ENCODE data around the gene GNGT1.

Gene GNGT1

DNA sequence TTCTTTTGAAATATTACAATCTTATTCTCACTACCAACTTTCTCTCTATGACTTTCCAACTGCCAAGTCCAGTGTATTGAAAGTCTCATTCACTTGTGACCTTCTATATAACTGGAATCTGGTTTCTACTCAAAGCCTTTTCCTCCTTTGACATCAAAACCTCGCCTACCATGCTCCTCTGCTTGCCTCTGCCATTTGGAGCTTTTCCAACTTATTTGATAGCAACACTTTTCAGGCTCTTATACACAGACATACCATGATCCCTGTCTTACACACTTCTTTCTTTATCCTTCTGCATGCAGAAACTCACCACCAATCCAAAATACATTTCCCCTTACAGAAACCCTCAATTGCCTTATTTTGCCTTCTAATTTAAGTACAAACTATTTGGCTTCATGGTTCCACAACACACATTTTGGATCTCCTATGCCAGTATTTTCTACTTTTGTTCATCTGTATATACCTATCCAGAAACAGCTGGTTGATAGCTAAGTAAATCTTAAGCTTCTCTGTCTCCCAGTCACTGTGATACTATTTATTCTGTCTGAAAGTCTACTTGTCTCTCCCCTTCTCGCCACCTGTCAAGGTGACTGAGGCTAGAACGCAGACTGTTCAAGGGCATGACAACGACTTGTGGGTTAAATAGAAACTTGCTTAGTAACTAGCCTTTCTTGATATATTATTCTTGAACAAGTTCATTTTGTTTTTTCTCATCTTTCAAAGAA, 37.6 kb downstream of the GNGT1 start:
- DNase-seq: no peak

GRCh38 chr7:93944673-93945072, 38.3 kb downstream of the GNGT1 start:
- DNase-seq: no peak

DNA sequence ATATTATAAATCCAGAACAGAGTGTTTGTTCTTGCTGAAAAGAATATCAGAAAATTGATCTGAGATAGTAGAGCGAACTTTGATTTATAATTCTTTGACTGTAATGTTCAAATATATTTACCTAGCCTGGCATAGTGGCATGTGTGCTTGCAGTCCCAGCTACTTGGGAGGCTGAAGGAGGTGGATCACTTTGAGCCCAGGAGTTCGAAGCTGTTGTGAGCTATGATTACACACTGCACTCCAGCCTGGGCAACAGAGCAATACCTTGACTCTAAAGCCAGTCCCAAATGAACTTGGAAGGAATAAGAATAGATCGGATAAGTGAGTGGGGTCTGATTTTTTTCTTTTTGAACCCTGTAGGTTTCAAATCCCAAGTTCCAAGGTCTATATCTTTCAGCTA, 38.7 kb downstream of the GNGT1 start:
- no peak for DNase-seq

DNA sequence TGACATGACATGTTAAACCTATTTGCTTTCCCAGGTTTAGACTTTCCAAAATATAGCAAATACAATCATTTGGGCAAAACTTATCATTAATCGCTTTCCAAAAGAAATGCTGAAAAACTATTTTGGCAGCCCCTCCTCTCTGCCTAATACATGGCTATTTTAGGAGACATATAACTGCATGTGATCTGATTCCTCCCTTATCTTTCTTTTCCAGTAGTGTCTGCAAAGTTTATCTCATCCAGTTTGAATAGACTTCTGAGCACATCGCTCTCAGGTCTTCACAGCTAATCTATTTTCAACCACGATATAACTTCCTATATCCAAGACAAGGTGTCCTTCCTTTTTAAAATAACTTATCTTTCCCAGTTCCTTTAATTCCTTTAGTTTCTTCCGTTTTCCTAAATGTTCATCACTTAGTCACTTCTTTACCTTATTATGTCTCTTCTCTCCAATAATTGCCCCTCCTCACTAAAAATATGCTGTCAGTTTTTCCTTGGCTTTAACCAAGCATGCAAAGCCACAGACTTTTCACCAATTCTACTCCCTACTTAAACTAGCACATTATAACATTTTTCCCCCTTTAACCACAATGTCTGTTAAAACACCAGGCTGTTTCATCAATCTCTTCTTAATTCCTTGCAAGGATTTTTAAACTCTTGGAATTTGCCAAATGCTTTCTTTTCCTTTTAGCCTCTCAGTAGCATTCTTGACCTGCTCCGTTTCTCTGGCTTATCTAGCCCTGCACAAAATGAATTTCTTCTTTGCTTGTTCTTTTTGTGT, 39.6 kb downstream of the GNGT1 start:
- no peak for DNase-seq

GRCh38 chr7:93948106-93948505, 41.7 kb downstream of the GNGT1 start:
- DNase-seq: no peak

DNA sequence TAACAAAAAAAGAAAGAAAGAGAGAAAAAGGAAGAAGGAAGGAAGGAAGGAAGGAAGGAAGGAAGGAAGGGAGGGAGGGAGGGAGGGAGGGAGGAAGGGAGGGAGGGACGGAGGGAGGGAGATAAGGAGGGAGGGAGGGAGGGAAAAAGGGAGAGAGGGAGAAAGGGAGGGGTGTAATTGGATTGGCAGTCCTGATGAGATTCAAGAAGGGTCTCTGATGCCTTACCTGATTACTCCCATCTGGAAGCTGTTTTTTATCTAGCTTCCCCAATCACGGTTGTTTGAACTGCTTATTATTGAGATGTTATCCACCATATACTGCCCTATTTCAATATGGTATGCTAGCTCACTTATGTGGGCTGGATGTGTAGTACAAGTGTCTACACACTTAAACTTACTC, 42.5 kb downstream of the GNGT1 start:
- no peak for DNase-seq

DNA sequence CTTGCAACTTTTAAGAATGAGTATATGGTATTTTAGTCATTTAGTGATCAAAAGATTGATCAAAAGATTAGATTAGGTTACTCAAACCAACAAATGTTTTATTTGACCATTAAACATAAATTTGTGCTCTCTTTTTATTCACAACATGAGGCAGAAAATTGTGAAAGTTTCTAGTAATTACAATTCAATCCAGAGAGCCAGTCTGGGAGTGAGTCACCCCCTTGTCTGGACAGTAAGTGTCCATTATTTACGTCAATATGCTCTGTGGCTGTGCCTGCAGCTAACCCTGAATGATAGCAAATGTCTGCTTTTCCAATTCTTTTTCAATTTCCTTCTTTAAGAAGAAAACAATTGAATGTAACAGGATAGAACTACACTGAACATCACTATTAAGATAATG, 43.1 kb downstream of the GNGT1 start:
- no peak for DNase-seq

- DNase-seq: no peak
Measured at GRCh38 chr7:93955304-93955703, 48.9 kb downstream of the GNGT1 start.

DNA sequence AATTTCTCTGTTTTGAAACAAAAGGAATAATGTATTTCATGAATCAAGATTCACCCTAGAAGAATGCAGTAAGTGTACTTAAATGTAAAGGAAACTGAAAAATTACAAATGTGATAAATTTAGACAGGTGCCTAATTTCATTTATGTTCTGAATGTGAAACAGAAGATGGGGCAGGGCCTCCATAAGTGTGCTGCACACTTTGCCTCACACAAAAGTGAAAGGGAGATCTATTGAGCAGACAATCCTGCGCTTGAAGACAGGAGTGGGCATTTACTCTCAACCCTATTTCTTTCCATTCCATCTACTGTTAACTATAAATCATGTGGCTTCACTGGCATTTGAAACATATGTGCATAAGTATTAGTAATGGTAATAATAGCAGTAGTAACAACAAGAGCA, 51.4 kb downstream of the GNGT1 start:
- no peak for DNase-seq

GRCh38 chr7:93958216-93958615, 51.8 kb downstream of the GNGT1 start:
- DNase-seq: no peak

DNA sequence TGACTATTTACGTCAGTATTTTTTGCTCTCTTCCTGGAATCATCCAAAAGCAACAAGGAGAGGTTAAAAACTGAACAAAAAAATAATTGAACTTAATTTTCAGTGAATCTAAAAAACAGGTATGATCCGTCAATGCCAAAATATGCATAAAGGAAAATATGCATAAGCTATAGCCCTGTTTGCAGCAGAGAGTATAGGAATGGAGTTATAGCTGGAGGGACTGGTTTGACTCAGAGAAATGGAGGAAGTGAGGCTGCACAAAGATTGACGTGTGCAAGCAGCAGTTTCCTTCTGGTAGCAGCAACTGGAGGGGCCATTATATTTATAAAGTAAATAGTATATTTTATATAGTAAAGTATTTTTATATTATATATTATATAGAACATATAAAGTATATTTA, 52.3 kb downstream of the GNGT1 start:
- DNase-seq: no peak

Measured in inflammatory macrophage (primary cell).